ENCODE data around the gene INHBB.

DNA sequence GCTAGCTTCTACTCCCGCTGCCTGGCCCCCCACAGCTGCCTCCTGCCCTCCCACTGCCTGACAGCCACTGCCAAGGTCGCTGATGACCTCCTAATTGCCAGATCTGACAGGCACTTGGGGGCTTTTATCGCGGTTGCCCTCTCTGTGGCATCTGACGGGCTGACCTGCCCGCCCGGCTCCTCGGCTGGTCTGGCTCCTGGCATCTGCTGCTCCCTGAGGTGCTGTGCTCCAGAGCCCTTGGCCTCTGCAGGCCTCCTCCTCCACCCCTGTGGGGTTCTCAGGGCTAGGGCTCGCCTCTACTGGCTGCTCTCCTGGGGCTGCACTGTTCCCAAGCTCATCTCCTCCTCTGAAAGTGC lies 43.1 kb downstream of the INHBB start:
- no peak for TF ChIP-seq ZNF384 (IDR thresholded peaks at IDR 0.05)
- TF ChIP-seq, protein P1, sequence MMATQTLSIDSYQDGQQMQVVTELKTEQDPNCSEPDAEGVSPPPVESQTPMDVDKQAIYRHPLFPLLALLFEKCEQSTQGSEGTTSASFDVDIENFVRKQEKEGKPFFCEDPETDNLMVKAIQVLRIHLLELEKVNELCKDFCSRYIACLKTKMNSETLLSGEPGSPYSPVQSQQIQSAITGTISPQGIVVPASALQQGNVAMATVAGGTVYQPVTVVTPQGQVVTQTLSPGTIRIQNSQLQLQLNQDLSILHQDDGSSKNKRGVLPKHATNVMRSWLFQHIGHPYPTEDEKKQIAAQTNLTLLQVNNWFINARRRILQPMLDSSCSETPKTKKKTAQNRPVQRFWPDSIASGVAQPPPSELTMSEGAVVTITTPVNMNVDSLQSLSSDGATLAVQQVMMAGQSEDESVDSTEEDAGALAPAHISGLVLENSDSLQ (IDR thresholded peaks at IDR 0.05) = no peak
- no peak for TF ChIP-seq ELF4 (IDR thresholded peaks at IDR 0.05)
- TF ChIP-seq LEF1 (IDR thresholded peaks at IDR 0.05; ENCODE audit: borderline replicate concordance) = no peak
- TF ChIP-seq FOXM1 (IDR thresholded peaks at IDR 0.05; ENCODE audit: borderline replicate concordance) = no peak
